Mucosa of descending colon (tissue), 3 donors: ENCODE data around the gene MOGAT3. TPM values are rescaled to one million over a fixed set of nuclear protein-coding genes. Genes with fewer than 3 reads are reported as not detected.
A peak's percentile ranks its signal among the peaks of the same experiment; 100 is the strongest.

ENCODE experiments used
- ATAC-seq: fragments of 200-7000 bp; cut with Tn5 transposase; one replicate; pipeline ENCODE4 v1.9.1; 2020; ENCODE audit warnings: mild to moderate bottlenecking, moderate library complexity
- DNase-seq, 3 donors: peaks; one replicate each; pipeline ENCODE4 v3.0.0-alpha.2; 2020
- H3K36me3 ChIP-seq: fragments of 200-600 bp; one replicate; pipeline ENCODE4 v1.8.0; 2021; ENCODE audit warnings: low read depth, mild to moderate bottlenecking
- H3K4me1 ChIP-seq: fragments of 200-600 bp; one replicate; pipeline ENCODE4 v1.8.0; 2021; ENCODE audit warnings: low read depth, mild to moderate bottlenecking
- H3K4me3 ChIP-seq: fragments of 200-600 bp; one replicate; pipeline ENCODE4 v1.8.0; 2021; ENCODE audit warnings: mild to moderate bottlenecking
- H3K9me3 ChIP-seq: fragments of 200-600 bp; one replicate; pipeline ENCODE4 v1.8.0; 2021; ENCODE audit warnings: mild to moderate bottlenecking
- intact Hi-C, 2 donors: fragments of 100-400 bp; cut with DNase I in 1 of 2; cut with micrococcal nuclease in 1 of 2; formaldehyde crosslinking; loops; one replicate each; pipeline versions ENCODE4 v1.11.0 to v1.11.1; 2022; cut with DNase I, micrococcal nuclease
- total RNA-seq, 3 donors: library from RNA; stranded (reverse); fragmentation: NEBNext Ultra II Directional in 2 of 3; extraction: Animal tissue kit (Norgen Biotek cat#: 25700) in 2 of 3; gene quantifications; one replicate each; pipeline versions ENCODE4 v1.2.1 to v1.2.4, GENCODE V29; 2021 to 2023
- TF ChIP-seq, protein P1 (sequence below): fragments of 200-600 bp; IDR thresholded peaks from one replicate; pipeline ENCODE4 v1.8.0; 2022; ENCODE audit warnings: antibody characterized with exemption, mild to moderate bottlenecking
- donor health status: DM: no; HTN: no; CAD: no; lungs with moderate emphysema.
- donor health status: DM: no; HTN: no; CAD: no.
- donor health status: DM: no; HTN: yes; CAD: no.

MOGAT3 gene
- total RNA-seq, 3 donors from 2014 or later: 27.9 to 66.2 (median 58.3) TPM

DNA sequence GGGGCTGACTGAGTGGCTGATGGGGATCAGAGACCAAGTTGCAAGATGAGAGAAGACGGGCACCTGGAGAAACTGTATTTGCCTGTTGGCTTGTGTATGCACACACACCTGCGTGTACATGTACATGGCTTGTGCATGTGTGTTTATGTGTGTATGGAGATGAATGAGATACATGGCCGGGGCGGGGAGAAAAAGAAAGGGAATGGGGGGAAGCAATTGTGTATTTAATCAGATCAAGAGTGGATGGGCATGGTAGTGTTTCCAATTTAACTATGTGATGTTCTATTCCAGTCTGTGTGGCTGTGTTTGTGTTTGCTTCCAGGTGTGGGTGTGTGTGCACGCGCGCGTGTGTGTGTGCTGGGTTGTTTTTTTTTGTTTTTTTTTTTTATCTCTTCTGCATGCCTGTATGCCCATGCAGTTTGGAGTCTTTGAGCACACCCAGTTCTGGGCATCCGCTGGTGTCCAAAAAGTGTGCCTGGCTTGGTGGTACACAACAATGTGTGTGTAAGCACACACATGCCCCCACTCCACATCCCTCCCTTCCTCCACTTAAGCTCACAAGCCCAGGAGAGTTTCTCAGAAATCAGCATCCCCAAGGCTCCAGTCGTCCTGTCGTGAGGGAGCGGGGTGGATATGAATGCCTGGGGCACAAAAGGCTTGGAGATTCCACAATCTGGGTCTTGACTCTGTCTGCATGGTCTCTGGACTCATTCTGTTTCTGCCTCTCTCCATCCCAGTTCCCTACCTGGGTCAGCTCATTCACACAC lies 33.0 kb downstream of the MOGAT3 start:
- Histone ChIP-seq H3K4me3 (no peak overlapping the region), H3K9me3 (no peaks in the 10 kb centered on the region), H3K36me3 (no peaks in the 10 kb centered on the region), H3K4me1 (peaks cover 44% of the 10 kb centered on the region)
- no peak for ATAC-seq
- TF ChIP-seq, protein P1, sequence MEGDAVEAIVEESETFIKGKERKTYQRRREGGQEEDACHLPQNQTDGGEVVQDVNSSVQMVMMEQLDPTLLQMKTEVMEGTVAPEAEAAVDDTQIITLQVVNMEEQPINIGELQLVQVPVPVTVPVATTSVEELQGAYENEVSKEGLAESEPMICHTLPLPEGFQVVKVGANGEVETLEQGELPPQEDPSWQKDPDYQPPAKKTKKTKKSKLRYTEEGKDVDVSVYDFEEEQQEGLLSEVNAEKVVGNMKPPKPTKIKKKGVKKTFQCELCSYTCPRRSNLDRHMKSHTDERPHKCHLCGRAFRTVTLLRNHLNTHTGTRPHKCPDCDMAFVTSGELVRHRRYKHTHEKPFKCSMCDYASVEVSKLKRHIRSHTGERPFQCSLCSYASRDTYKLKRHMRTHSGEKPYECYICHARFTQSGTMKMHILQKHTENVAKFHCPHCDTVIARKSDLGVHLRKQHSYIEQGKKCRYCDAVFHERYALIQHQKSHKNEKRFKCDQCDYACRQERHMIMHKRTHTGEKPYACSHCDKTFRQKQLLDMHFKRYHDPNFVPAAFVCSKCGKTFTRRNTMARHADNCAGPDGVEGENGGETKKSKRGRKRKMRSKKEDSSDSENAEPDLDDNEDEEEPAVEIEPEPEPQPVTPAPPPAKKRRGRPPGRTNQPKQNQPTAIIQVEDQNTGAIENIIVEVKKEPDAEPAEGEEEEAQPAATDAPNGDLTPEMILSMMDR: no peak
- intact Hi-C loops: no loop called here
- no peak for DNase-seq

DNA sequence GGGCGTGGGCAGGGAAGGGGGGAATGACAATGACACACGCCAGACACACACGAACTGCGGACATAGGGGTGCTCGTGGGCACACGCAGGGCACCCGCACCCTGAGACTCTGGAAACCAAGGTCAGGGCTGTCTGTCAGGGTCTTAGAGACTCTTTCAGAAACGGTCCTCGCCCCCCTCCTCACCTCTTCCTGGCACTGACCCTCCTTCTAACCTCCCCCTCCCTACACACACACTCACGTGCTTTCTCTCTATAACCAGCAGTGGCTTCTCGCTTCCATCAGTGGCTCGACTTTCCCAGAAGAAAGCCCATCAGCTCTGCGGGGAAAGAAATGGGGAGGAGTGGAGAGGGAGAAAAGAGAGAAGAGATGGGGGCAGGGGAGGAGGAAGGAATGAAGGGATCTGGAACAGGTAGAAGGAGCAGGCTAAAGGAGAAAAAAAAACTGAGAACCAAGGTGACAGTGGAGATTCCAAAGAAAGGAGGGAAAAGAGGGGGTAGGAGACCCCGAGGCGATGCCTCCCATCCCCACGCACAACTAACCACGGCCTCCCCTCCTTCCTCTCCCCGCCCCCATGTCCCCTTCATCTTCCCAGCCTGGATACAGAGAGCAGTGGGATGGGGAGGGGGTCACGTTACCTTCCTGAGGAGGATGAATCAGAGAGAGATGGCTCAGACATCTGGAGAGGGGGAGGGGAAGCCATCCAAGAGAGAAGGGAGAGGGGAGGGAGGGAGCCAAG lies 33.8 kb downstream of the MOGAT3 start:
- H3K9me3 ChIP-seq: no peaks in the 10 kb centered on the region
- ATAC-seq (no peak), DNase-seq (no peak)
- intact Hi-C loops: no loop called here
- no peaks in the 10 kb centered on the region for H3K36me3 ChIP-seq
- TF ChIP-seq, protein P1: no peak
- H3K4me3 ChIP-seq: no peak overlapping the region
- H3K4me1 ChIP-seq: peaks cover 43% of the 10 kb centered on the region

DNA sequence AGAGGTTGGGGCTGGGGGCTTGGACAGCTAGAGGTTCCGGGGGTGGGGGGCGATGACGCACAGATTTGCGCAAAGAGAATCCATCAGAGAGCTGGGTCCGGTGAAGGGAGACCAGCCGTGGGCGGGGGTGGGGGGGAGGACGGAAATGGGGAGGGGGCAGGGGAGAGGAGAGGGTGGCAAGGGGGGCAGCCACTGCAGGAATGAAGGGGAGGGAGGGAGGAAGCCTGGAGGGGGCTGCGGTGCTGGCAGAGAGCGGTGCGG lies 34.3 kb downstream of the MOGAT3 start:
- intact Hi-C loops: no loop called here

DNA sequence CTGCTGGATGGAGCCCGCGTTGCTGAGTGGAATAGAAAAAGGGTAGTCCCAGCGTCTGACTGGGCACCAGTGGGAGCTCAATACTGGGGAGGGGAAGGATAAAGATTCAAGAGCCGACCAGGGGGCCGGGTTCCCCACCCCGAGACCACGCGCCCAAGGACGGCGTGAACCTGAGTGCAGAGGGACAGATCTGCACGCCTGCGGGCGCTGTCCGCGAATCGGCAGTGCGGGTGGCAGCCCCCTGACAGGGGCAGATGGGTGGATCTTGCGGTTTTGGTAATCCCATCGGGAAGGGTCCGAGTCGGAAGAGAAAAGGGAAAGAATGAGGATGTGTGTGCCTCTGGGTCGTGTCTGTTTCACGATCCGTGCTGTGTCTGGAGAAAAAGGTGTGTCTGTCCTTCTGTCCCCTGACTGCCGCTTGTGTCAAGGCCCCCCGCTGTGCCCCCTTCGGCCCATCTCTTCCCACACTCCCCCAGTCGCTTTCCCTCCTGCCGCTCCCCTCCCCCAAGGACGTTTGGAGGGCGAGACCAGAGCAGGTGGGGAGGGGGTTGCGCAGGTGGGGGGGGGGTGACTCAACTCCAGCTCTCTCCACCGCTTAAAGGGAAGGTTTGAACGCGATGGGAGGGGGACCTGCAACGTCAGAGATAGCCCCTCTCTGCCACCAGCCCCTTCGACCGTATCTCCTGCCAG lies 34.7 kb downstream of the MOGAT3 start:
- TF ChIP-seq, protein P1: no peak
- no peak for DNase-seq
- Histone ChIP-seq H3K4me3 (no peak overlapping the region), H3K4me1 (peaks cover 41% of the 10 kb centered on the region), H3K36me3 (no peaks in the 10 kb centered on the region), H3K9me3 (no peaks in the 10 kb centered on the region)
- intact Hi-C loops: no loop called here
- no peak for ATAC-seq

More for the DNA sequence above, 34.3 kb downstream of the MOGAT3 start:
- Histone ChIP-seq H3K36me3 (no peaks in the 10 kb centered on the region), H3K4me3 (no peak overlapping the region), H3K4me1 (peaks cover 41% of the 10 kb centered on the region), H3K9me3 (no peaks in the 10 kb centered on the region)
- ATAC-seq (no peak), DNase-seq (no peak)
- TF ChIP-seq, protein P1: no peak

DNA sequence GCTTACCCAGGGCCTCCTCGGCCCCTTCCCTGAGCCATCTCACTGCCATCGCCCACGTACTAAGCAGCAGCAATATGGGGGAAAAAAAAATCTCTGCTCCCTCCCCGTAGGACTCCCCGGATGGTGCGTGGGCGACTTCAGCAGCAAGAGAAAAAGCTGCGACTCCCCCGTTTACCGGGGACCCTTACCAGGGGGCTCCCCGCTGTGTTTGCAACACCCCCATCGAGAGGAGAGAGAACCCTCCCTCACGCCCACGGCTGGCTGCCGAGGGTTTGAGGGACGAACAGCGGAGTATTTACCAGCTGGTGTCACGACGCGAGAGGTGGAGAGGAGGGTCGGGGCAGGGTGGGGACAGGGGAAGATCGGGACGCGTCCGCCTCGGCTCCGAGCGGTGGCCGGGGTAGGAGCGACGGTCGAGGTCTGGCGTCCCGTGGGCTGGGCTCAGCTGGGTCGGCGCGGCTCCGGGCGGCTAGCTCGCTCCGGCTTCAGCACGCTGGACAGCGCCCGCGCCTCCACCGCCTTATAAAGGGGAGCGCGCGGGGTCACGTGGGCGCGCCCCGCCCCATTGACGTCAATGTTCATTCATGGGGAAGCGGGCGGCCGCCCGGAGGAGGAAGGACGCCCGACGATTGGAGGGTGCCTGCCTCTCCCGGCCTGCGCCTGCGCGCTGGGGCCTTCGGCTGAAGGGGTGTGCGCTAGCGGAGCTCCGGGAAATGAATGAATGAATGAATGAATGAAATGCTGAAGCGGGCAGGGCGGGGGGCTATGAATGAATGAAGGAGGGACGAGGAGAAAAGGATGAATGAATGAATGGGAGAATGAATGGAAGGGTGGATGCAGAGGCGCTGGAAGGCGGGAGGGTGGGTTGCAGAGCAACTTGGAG lies 35.5 kb downstream of the MOGAT3 start, which contains the start of gene VGF:
VGF (minus strand) TSS at position 495 of the 883 bp plus-strand sequence. CDS start 726 bp downstream, outside the sequence.
- Histone ChIP-seq H3K36me3 (no peaks in the 10 kb centered on the region), H3K9me3 (no peaks in the 10 kb centered on the region), H3K4me3 (no peak within 1 kb of the TSS), H3K4me1 (peaks cover 41% of the 10 kb centered on the region)
- intact Hi-C loops: no loop called here
- DNase-seq (peak; percentile 95 to 97 (median 96)), ATAC-seq (peak; percentile 88)
- TF ChIP-seq, protein P1: no peak
